ENCODE results near the gene LNX1. TPM values are rescaled to one million over a fixed set of nuclear protein-coding genes. Genes with fewer than 3 reads are reported as not detected.

LNX1 gene
- total RNA-seq, 4 donors from 2014 or later: 0.29 to 12.9 (median 8.8) TPM

GRCh38 chr4:53586121-53586816 lies 5.0 kb downstream of the LNX1 start:
- no peaks in the 10 kb centered on the region for H3K27me3 ChIP-seq
- H3K36me3 ChIP-seq: no peaks in the 10 kb centered on the region
- intact Hi-C loops (cut with DNase I; ENCODE audit: low total_unique reads): no loop called here
- no peaks in the 10 kb centered on the region for H3K4me1 ChIP-seq
- no peaks in the 10 kb centered on the region for H3K9me3 ChIP-seq
- no peak overlapping the region for H3K27ac ChIP-seq
- DNase-seq: no peak
- H3K4me3 ChIP-seq: no peak overlapping the region
- TF ChIP-seq POLR2A (IDR thresholded peaks at IDR 0.05): no peak
- TF ChIP-seq CTCF (IDR thresholded peaks at IDR 0.05): no peak

GRCh38 chr4:53584658-53585057 lies 6.6 kb downstream of the LNX1 start:
- H3K27ac ChIP-seq: no peak overlapping the region

GRCh38 chr4:53583513-53583912 lies 7.8 kb downstream of the LNX1 start:
- no peaks in the 10 kb centered on the region for H3K4me1 ChIP-seq
- no peak for TF ChIP-seq POLR2A (IDR thresholded peaks at IDR 0.05)
- no peak for TF ChIP-seq CTCF (IDR thresholded peaks at IDR 0.05)
- DNase-seq: no peak
- no peak overlapping the region for H3K4me3 ChIP-seq
- H3K27ac ChIP-seq: no peak overlapping the region
- intact Hi-C loops (cut with DNase I; ENCODE audit: low total_unique reads): no loop called here
- H3K9me3 ChIP-seq: no peaks in the 10 kb centered on the region
- no peaks in the 10 kb centered on the region for H3K27me3 ChIP-seq
- H3K36me3 ChIP-seq: no peaks in the 10 kb centered on the region

More at GRCh38 chr4:53584658-53585057, 6.6 kb downstream of the LNX1 start:
- intact Hi-C loops (cut with DNase I; ENCODE audit: low total_unique reads): no loop called here
- H3K4me3 ChIP-seq: no peak overlapping the region
- no peaks in the 10 kb centered on the region for H3K36me3 ChIP-seq
- no peaks in the 10 kb centered on the region for H3K4me1 ChIP-seq
- DNase-seq: no peak
- H3K27me3 ChIP-seq: no peaks in the 10 kb centered on the region
- no peaks in the 10 kb centered on the region for H3K9me3 ChIP-seq
- TF ChIP-seq POLR2A (IDR thresholded peaks at IDR 0.05) (no peak), CTCF (IDR thresholded peaks at IDR 0.05) (no peak)

GRCh38 chr4:53582194-53582593 lies 9.1 kb downstream of the LNX1 start:
- Histone ChIP-seq H3K27ac (no peak overlapping the region), H3K27me3 (no peaks in the 10 kb centered on the region), H3K9me3 (no peaks in the 10 kb centered on the region), H3K36me3 (no peaks in the 10 kb centered on the region), H3K4me1 (peaks cover 0 to 1% of the 10 kb centered on the region in 2 donors), H3K4me3 (no peak overlapping the region)
- intact Hi-C loops (cut with DNase I; ENCODE audit: low total_unique reads): no loop called here
- no peak for TF ChIP-seq POLR2A (IDR thresholded peaks at IDR 0.05)
- TF ChIP-seq CTCF (IDR thresholded peaks at IDR 0.05): no peak
- DNase-seq: no peak

- Histone ChIP-seq H3K27me3 (no peaks in the 10 kb centered on the region), H3K4me1 (peaks cover 0 to 4% of the 10 kb centered on the region in 2 donors), H3K27ac (no peak overlapping the region), H3K9me3 (no peaks in the 10 kb centered on the region), H3K4me3 (no peak overlapping the region), H3K36me3 (no peaks in the 10 kb centered on the region)
- intact Hi-C loops (cut with DNase I; ENCODE audit: low total_unique reads): no loop called here
- no peak for DNase-seq
- TF ChIP-seq POLR2A (IDR thresholded peaks at IDR 0.05): no peak
- no peak for TF ChIP-seq CTCF (IDR thresholded peaks at IDR 0.05)
These were observed 11.0 kb downstream of the LNX1 start for GRCh38 chr4:53580274-53580673.
